C4-2B (cell line): ENCODE data around the gene ARHGAP26.

Experiments
- CTCF ChIP-seq: fragments of 450-650 bp; conservative IDR thresholded peaks from 2 replicates; pipeline ENCODE4 v1.5.1; 2017; ENCODE audit warnings: mild to moderate bottlenecking
- ZFX ChIP-seq: fragments of 450-650 bp; IDR thresholded peaks from 2 replicates; pipeline ENCODE4 v1.6.1; 2017

GRCh38 chr5:142886211-142886610, 116.0 kb downstream of the ARHGAP26 start:
- TF ChIP-seq CTCF = no peak
- TF ChIP-seq ZFX = no peak
